Peyer's patch (tissue), 4 donors: ENCODE results near the gene SUPV3L1. TPM values are rescaled to one million over a fixed set of nuclear protein-coding genes. Genes with fewer than 3 reads are reported as not detected.

ENCODE experiments used
- DNase-seq, 3 donors: peaks; one replicate each; pipeline ENCODE4 v3.0.0-alpha.2; 2017 to 2019
- H3K27ac ChIP-seq, 4 donors: fragments of 200-600 bp; sonication (generic); one replicate each; pipeline ENCODE4 v1.5.1; 2016 to 2019
- H3K27me3 ChIP-seq, 2 donors: fragments of 200-600 bp; sonication (generic); one replicate each; pipeline ENCODE4 v1.5.1; 2019
- H3K36me3 ChIP-seq, 3 donors: fragments of 200-600 bp; sonication (generic); one replicate each; pipeline ENCODE4 v1.5.1; 2016 to 2019
- H3K4me1 ChIP-seq, 4 donors: fragments of 200-600 bp; sonication (generic); one replicate each; pipeline ENCODE4 v1.5.1; 2016 to 2019
- H3K4me3 ChIP-seq, 4 donors: fragments of 200-600 bp; sonication (generic); 1 replicate in 3 of 4; 2 replicates in 1 of 4; pipeline ENCODE4 v1.5.1; 2016 to 2019; ENCODE audit warnings: mild to moderate bottlenecking in 1 of 4
- H3K9me3 ChIP-seq, 4 donors: fragments of 200-600 bp; sonication (generic); one replicate each; pipeline ENCODE4 v1.5.1; 2016 to 2019; ENCODE audit warnings: mild to moderate bottlenecking in 1 of 4
- CTCF ChIP-seq, 6 experiments: fragments of 450-650 bp in 4 of 6; fragments of 200-600 bp in 2 of 6; sonication (generic) in 1 of 6; IDR thresholded peaks; one replicate each; pipeline ENCODE4 v1.5.1; 2017 to 2019; ENCODE audit warnings: antibody characterized with exemption in 6 of 6, mild to moderate bottlenecking in 3 of 6, moderate library complexity in 1 of 6
- POLR2A ChIP-seq, 2 donors: fragments of 450-650 bp; IDR thresholded peaks; one replicate each; pipeline ENCODE4 v1.5.1; 2017; ENCODE audit warnings: antibody characterized with exemption in 2 of 2, mild to moderate bottlenecking in 2 of 2, moderate library complexity in 2 of 2
- total RNA-seq, 4 donors: library from RNA; depleted of rRNA; stranded (reverse); fragments of >200 nt; gene quantifications; one replicate each; pipeline ENCODE4 v1.1.0, GENCODE V29; 2016

The SUPV3L1 gene
- total RNA-seq, 4 donors from 2014 or later = 20.5 to 50.3 (median 31.2) TPM

GRCh38 chr10:69226919-69227450, 47.0 kb downstream of the SUPV3L1 start:
- H3K4me3 ChIP-seq = no peak overlapping the region
- peak in 1 of 3 donors; percentile 38 for DNase-seq
- no peaks in the 10 kb centered on the region for H3K9me3 ChIP-seq
- peak overlapping the region in 2 of 4 donors; percentile 25 to 76 for H3K27ac ChIP-seq
- H3K27me3 ChIP-seq = no peaks in the 10 kb centered on the region
- TF ChIP-seq POLR2A (IDR thresholded peaks at IDR 0.05) (no peak), CTCF (IDR thresholded peaks at IDR 0.05) (no peak)
- peaks cover 9 to 57% (median 35%) of the 10 kb centered on the region in 4 donors for H3K4me1 ChIP-seq
- H3K36me3 ChIP-seq = peaks cover 0 to 13% (median 0%) of the 10 kb centered on the region in 3 donors

GRCh38 chr10:69228151-69228550, 48.1 kb downstream of the SUPV3L1 start:
- DNase-seq = no peak
- H3K27ac ChIP-seq = peak overlapping the region; percentile 76 to 88 (median 81)
- H3K9me3 ChIP-seq = no peaks in the 10 kb centered on the region
- peak overlapping the region in 1 of 4 donors; percentile 15 for H3K4me3 ChIP-seq
- no peaks in the 10 kb centered on the region for H3K27me3 ChIP-seq
- H3K36me3 ChIP-seq = peaks cover 0 to 13% (median 0%) of the 10 kb centered on the region in 3 donors
- TF ChIP-seq POLR2A (IDR thresholded peaks at IDR 0.05) = no peak
- no peak for TF ChIP-seq CTCF (IDR thresholded peaks at IDR 0.05)
- H3K4me1 ChIP-seq = peaks cover 9 to 57% (median 33%) of the 10 kb centered on the region in 4 donors

- H3K36me3 ChIP-seq = peaks cover 0 to 13% (median 0%) of the 10 kb centered on the region in 3 donors
- no peaks in the 10 kb centered on the region for H3K27me3 ChIP-seq
- H3K9me3 ChIP-seq = no peaks in the 10 kb centered on the region
- peak overlapping the region; percentile 4 to 35 (median 16) for H3K4me3 ChIP-seq
- DNase-seq = no peak
- peak overlapping the region; percentile 80 to 98 (median 85) for H3K27ac ChIP-seq
- peaks cover 9 to 50% (median 26%) of the 10 kb centered on the region in 4 donors for H3K4me1 ChIP-seq
- TF ChIP-seq POLR2A (IDR thresholded peaks at IDR 0.05) = peak in 1 of 2 donors; percentile 11
- peak in 1 of 6 experiments; percentile 4 for TF ChIP-seq CTCF (IDR thresholded peaks at IDR 0.05)
These were observed 49.5 kb downstream of the SUPV3L1 start for GRCh38 chr10:69229616-69229916.

- no peaks in the 10 kb centered on the region for H3K9me3 ChIP-seq
- H3K27ac ChIP-seq = peak overlapping the region; percentile 80 to 98 (median 85)
- no peak for DNase-seq
- H3K4me1 ChIP-seq = peaks cover 9 to 48% (median 22%) of the 10 kb centered on the region in 4 donors
- TF ChIP-seq CTCF (IDR thresholded peaks at IDR 0.05) (no peak), POLR2A (IDR thresholded peaks at IDR 0.05) (no peak)
- peak overlapping the region in 2 of 4 donors; percentile 8 to 35 for H3K4me3 ChIP-seq
- H3K27me3 ChIP-seq = no peaks in the 10 kb centered on the region
- peaks cover 0 to 13% (median 0%) of the 10 kb centered on the region in 3 donors for H3K36me3 ChIP-seq
These were observed 50.1 kb downstream of the SUPV3L1 start for GRCh38 chr10:69230128-69230527.

- Histone ChIP-seq H3K4me1 (peaks cover 3 to 29% (median 14%) of the 10 kb centered on the region in 4 donors), H3K36me3 (peaks cover 0 to 13% (median 0%) of the 10 kb centered on the region in 3 donors), H3K4me3 (no peak overlapping the region), H3K27me3 (no peaks in the 10 kb centered on the region), H3K27ac (peak overlapping the region in 3 of 4 donors; percentile 5 to 58 (median 41)), H3K9me3 (no peaks in the 10 kb centered on the region)
- TF ChIP-seq POLR2A (IDR thresholded peaks at IDR 0.05) (no peak), CTCF (IDR thresholded peaks at IDR 0.05) (no peak)
- no peak for DNase-seq
These were observed 52.2 kb downstream of the SUPV3L1 start for GRCh38 chr10:69232252-69232651.
